Fibroblast of mammary gland (primary cell): ENCODE measurements around the gene OSBPL5.
"Not testable (repeated sequence)": the region's sequence is repeated elsewhere in the genome, so short reads cannot be mapped to it uniquely, and the experiment has no call there.

Experiments
- DNase-seq: peaks from one replicate; pipeline ENCODE4 v3.0.0-alpha.2; 2010; ENCODE audit warnings: low read depth
- H3K4me3 ChIP-seq: 2 replicates; pipeline ENCODE4 v1.5.1; 2011; ENCODE audit warnings: low read depth, mild to moderate bottlenecking, low read length, moderate library complexity; ENCODE audit not compliant: control insufficient read depth
- TF ChIP-seq, protein P1 (sequence below): conservative IDR thresholded peaks from 2 replicates; pipeline ENCODE4 v1.5.1; 2011; ENCODE audit warnings: low read depth, low read length, inconsistent platforms; ENCODE audit not compliant: control insufficient read depth, insufficient read depth

Gene OSBPL5

DNA sequence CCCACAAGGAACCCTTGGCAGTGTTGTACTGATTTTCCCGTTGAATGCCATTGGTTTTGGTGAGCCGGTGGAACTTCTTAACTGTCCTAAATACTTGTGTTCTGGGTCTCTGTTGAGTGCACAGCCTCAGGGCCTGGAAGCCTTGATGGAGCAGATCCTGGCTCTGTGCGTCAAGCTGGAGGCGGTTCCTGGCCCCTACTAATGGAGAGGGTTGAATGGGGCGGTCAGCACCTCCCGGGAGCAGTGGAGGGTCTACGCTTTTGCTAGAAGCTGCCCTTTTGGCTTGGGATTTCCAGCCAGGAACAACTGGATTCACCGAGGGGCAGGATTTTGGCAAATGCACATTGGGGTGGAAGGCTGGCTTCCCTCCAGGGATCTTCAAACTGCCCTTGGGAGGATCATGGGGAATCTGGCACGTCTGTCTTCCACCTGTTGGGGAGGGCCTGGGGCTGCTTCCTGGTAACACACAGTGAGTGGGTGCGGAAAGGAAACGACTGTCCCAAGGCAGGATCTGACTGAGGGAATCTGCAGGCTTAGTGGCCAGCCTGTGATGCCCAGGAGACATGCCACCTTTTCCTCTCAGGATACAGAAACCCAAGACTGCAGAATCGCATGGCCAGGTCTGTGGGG, 6.9 kb upstream of the OSBPL5 start:
- TF ChIP-seq, protein P1, sequence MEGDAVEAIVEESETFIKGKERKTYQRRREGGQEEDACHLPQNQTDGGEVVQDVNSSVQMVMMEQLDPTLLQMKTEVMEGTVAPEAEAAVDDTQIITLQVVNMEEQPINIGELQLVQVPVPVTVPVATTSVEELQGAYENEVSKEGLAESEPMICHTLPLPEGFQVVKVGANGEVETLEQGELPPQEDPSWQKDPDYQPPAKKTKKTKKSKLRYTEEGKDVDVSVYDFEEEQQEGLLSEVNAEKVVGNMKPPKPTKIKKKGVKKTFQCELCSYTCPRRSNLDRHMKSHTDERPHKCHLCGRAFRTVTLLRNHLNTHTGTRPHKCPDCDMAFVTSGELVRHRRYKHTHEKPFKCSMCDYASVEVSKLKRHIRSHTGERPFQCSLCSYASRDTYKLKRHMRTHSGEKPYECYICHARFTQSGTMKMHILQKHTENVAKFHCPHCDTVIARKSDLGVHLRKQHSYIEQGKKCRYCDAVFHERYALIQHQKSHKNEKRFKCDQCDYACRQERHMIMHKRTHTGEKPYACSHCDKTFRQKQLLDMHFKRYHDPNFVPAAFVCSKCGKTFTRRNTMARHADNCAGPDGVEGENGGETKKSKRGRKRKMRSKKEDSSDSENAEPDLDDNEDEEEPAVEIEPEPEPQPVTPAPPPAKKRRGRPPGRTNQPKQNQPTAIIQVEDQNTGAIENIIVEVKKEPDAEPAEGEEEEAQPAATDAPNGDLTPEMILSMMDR, result no peak
- H3K4me3 ChIP-seq, result no peak overlapping the region
- no peak for DNase-seq

DNA sequence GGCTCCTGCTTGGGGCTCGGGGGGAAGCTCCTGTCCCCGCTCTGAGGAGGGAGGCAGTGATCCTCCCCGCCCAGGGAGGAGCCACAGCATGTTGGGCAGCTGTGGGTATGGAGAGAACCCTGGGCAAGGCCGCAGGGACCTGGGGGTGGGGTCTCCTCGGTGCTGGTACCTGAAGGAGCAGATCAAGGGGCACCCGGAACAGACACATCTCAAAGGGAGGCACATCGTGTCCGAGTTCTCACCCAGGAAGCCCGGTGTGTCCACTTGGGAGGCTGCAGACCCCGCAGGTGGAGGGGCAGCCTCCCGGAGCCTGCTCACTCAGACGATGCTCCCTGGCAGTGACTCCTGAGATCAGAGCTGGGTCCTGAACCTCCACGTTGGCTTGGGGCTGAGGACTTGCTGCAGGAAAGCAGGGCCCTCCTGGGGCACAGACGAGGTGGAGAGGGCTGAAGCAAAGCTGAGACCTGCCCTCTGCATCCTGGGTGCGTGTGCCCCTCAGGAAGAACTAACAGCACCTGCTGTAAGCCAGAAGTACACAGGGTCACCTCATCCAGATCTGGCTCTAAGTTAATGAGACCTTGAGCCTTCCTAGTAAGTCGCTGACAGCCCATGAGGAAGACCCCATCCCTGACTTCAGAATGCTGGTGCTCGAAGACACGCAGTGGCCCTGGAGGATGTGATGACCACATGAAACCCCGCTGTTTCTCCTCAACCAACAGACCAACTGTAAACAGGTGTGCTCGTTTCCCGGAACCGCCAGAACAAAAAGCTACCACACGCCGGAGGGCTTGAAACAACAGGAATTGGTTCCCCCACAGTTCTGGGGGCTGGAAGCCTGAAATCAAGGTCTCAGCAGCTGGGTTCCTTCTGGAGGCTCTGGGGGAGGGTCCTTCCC, 5.9 kb upstream of the OSBPL5 start:
- TF ChIP-seq, protein P1, result no peak
- no peak overlapping the region for H3K4me3 ChIP-seq
- DNase-seq, result no peak

DNA sequence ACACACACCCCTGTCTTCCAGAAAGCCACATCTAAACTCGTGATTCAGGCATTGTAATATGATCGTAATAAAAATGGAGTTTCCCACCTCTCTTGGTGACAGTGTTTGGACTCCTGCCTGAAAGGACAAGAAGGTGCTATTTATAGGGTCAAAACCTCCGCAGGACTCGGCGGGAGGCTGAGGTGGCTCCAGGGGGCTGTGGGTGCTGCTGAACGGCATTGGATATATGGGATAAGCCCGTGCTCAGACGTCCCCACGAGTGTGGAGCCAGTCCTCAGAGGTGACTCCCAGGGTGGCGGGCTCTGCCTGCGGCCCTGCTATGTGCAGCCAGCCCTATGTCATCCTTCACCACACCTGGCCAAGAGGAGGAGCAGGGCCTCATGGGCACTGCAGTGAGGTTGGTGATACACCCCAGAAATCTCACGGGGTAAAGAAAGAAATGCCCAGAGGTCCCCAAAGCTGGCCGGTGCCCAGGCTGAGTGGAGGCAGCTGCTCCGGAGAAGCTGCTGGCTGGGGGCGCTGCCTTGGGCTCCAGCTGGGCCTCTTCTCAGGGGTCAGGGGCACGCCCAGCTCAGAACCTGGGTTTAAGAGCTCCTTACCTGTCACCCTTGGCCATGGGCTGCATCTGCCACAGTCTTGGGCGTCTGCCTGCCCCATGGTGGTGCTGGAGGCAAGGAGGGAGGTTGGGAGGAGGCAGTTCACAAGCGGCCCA, 5.1 kb upstream of the OSBPL5 start:
- DNase-seq, result peak; percentile 75
- TF ChIP-seq, protein P1, result no peak
- no peak overlapping the region for H3K4me3 ChIP-seq

DNA sequence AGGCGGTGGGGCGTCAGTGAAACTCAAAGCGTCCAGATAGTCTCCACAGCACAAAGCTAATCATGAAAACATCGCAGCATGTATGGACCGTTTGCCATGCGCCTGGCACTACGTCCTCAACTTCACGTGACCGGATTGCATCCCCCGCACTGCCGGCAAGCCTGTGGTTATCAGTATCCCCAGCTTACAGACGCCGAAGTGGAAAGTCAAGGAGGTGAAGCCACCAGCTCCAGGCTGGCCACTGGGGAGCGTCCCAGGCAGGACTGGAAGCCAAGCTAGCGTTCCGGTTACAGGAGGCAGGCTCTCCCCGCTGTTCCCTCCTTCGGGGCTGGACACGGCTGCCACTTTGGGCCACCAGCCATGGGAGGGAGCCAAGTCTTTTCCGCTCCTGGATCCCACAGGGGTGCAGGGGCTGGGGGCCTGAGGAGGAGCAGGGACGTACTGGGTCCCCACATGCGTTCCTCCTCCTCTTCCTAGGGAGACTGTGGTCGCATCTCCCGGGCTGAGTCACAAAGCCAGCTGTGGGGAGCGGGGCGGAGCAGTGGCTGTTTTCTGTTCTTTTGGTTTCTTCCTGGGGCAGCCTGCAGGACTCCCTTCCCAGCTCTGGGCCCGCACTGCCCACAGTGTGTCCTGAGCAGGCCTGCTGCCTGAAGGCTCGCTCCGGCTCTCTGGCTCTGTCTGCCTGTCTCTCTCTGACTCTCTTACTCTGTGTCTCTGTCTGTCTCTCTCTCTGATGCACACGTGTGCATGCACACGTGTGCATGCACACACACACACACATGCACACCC, 4.3 kb upstream of the OSBPL5 start:
- peak overlapping the region; percentile 50 for H3K4me3 ChIP-seq
- peak; percentile 75 for DNase-seq
- TF ChIP-seq, protein P1, result no peak

DNA sequence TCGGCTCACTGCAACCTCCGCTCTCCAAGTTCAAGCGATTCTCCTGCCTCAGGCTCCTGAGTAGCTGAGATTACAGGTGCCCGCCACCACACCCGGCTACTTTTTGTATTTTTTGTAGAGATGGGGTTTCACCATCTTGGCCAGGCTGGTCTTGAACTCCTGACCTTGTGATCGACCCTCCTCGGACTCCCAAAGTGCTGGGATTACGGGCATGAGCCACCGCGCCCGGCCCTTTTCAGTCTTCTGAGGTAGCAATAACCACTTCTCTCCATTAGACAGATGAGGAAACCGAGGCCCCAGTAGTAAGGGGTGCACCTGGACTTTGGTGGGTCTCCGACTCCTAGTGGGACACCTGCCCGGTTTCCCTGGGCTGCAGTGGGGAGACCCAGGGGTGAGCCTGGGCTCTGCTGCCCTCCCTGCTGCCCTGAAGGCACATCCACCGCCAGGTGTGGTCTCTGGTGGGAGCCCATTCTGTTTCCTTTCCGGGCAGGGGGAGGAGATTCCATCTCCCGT, 3.7 kb upstream of the OSBPL5 start:
- DNase-seq, result not testable (repeated sequence)
- peak overlapping the region; percentile 50 for H3K4me3 ChIP-seq

DNA sequence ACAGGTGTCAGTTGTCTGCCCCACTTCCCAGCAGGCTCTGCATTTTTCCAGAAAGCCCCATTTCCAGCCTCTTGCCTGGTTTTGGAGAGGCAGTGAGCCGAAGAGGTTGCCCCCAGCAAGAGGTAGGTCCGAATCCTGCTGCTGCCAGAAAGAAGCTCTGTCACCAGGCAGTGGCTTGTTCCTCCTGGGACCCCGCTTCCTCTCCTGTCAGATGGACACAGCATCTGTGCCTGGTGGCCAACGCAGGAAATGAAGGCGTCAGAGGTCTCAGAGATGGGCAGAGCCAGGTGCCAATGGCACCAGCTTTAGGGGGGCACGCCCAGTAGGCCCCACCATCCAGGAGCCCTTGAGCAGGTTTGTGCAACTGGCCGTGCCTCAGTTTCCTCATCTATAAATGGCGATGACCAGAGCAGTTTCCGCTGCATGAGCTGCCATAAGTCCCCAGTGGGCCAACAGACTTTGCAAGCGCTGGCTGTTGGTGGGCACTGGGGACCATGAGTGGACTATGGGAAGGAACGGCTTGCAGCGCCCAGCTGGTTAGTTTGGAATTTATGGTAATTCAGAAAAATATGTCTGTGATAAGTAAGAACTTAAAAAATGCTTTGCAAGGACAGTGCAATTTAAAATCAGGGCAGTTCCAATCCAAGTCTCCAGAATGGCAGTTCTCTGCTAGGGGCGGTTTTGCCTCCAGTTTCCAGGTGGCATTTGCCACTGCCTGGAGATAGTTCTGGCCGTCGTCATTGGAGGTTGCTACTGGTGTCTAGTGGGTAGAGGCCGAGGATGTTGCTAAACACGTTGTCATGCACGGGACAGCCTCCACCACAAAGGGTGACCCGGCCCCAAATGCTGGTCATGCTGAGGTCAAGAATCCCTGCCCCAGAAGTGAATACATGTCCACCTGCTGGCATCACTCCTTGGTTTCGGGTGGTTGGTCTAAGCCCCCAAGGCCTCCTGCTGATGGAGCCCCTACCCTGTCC, 2.3 kb upstream of the OSBPL5 start:
- TF ChIP-seq, protein P1, result no peak
- no peak for DNase-seq
- no peak overlapping the region for H3K4me3 ChIP-seq
